Ishikawa (cell line): ENCODE data around the gene NXPE1.

Experiments used
- CREB1 ChIP-seq: IDR thresholded peaks from 2 replicates; pipeline ENCODE4 v1.6.1; 2012; ENCODE audit warnings: low read depth
- EP300 ChIP-seq: IDR thresholded peaks from 2 replicates; pipeline ENCODE4 v1.6.1; 2012; ENCODE audit warnings: borderline replicate concordance
- FOXM1 ChIP-seq: IDR thresholded peaks from 2 replicates; pipeline ENCODE4 v1.6.1; 2012; ENCODE audit warnings: low read depth, borderline replicate concordance
- MAX ChIP-seq: IDR thresholded peaks from 2 replicates; pipeline ENCODE4 v1.6.1; 2012
- NFIC ChIP-seq: IDR thresholded peaks from 2 replicates; pipeline ENCODE4 v1.6.1; 2012
- TAF1 ChIP-seq: IDR thresholded peaks from 2 replicates; pipeline ENCODE4 v1.6.1; 2012; ENCODE audit warnings: low read depth, mild to moderate bottlenecking
- TCF12 ChIP-seq: IDR thresholded peaks from 2 replicates; pipeline ENCODE4 v1.6.1; 2012; ENCODE audit warnings: low read depth
- YY1 ChIP-seq: IDR thresholded peaks from 2 replicates; pipeline ENCODE4 v1.6.1; 2012; ENCODE audit warnings: low read depth
- ZBTB7A ChIP-seq: IDR thresholded peaks from 2 replicates; pipeline ENCODE4 v1.6.1; 2012; ENCODE audit warnings: low read depth
- TF ChIP-seq, protein P1 (sequence below): IDR thresholded peaks from 2 replicates; pipeline ENCODE4 v1.6.1; 2012; ENCODE audit warnings: low read depth, mild to moderate bottlenecking

DNA sequence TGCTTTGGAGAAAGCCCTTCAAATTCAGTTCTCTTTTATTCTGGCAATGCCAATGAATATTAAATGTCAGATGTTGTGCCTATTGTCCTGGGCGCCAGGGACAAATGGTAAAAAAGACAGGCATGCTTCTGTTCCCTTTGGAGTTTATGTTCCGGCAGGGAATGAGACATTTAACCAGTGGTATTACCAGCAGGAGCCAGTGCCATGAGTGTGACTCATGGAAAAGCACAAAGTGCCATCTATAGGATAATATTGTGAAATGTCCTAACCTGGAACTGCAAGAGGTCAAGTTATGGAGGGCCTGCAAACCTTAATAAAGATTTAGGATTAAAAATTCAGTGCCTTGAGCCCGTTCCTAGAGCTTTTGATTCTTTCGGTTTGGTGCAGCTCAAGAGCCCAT is 80.9 kb downstream of the NXPE1 start:
- TF ChIP-seq CREB1 (no peak), TCF12 (no peak), EP300 (no peak), MAX (no peak), YY1 (no peak), TAF1 (no peak), FOXM1 (no peak), ZBTB7A (no peak), NFIC (no peak)
- TF ChIP-seq, protein P1, sequence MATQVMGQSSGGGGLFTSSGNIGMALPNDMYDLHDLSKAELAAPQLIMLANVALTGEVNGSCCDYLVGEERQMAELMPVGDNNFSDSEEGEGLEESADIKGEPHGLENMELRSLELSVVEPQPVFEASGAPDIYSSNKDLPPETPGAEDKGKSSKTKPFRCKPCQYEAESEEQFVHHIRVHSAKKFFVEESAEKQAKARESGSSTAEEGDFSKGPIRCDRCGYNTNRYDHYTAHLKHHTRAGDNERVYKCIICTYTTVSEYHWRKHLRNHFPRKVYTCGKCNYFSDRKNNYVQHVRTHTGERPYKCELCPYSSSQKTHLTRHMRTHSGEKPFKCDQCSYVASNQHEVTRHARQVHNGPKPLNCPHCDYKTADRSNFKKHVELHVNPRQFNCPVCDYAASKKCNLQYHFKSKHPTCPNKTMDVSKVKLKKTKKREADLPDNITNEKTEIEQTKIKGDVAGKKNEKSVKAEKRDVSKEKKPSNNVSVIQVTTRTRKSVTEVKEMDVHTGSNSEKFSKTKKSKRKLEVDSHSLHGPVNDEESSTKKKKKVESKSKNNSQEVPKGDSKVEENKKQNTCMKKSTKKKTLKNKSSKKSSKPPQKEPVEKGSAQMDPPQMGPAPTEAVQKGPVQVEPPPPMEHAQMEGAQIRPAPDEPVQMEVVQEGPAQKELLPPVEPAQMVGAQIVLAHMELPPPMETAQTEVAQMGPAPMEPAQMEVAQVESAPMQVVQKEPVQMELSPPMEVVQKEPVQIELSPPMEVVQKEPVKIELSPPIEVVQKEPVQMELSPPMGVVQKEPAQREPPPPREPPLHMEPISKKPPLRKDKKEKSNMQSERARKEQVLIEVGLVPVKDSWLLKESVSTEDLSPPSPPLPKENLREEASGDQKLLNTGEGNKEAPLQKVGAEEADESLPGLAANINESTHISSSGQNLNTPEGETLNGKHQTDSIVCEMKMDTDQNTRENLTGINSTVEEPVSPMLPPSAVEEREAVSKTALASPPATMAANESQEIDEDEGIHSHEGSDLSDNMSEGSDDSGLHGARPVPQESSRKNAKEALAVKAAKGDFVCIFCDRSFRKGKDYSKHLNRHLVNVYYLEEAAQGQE, result no peak
